Aorta (tissue), 5 donors: ENCODE results near the gene TCF23. TPM values are rescaled to one million over a fixed set of nuclear protein-coding genes. Genes with fewer than 3 reads are reported as not detected.
"Not testable (repeated sequence)": the region's sequence is repeated elsewhere in the genome, so short reads cannot be mapped to it uniquely, and the experiment has no call there.

ENCODE experiments used
- ATAC-seq: fragments of 200-7000 bp; cut with Tn5 transposase; one replicate; pipeline ENCODE4 v1.9.1; 2022; ENCODE audit warnings: moderate library complexity; ENCODE audit not compliant: low FRiP score
- DNase-seq, 2 donors: peaks; one replicate each; pipeline ENCODE4 v3.0.0-alpha.2; 2020
- H3K27ac ChIP-seq, 2 donors: one replicate each; pipeline ENCODE4 v1.5.1; 2013; ENCODE audit warnings: low read length in 2 of 2, mild to moderate bottlenecking in 2 of 2, moderate library complexity in 2 of 2, control low read depth in 1 of 2, inconsistent platforms in 1 of 2, low read depth in 1 of 2
- H3K27me3 ChIP-seq, 2 donors: one replicate each; pipeline ENCODE4 v1.6.1; 2013; ENCODE audit warnings: control low read depth in 1 of 2, low read length in 1 of 2, mild to moderate bottlenecking in 1 of 2, moderate library complexity in 1 of 2; ENCODE audit not compliant: insufficient read depth in 2 of 2, control insufficient read depth in 1 of 2
- H3K36me3 ChIP-seq, 2 donors: one replicate each; pipeline ENCODE4 v1.6.1; 2013; ENCODE audit warnings: control low read depth in 1 of 2, low read length in 1 of 2, mild to moderate bottlenecking in 1 of 2; ENCODE audit not compliant: insufficient read depth in 2 of 2, control insufficient read depth in 1 of 2
- H3K4me1 ChIP-seq, 2 donors: one replicate each; pipeline ENCODE4 v1.6.1; 2013; ENCODE audit warnings: low read length in 2 of 2, control low read depth in 1 of 2, mild to moderate bottlenecking in 1 of 2, moderate library complexity in 1 of 2; ENCODE audit not compliant: insufficient read depth in 2 of 2, control insufficient read depth in 1 of 2
- H3K4me3 ChIP-seq, 2 donors: one replicate each; pipeline ENCODE4 v1.5.1; 2013; ENCODE audit warnings: low read length in 2 of 2, control low read depth in 1 of 2, mild to moderate bottlenecking in 1 of 2
- H3K9me3 ChIP-seq: one replicate; pipeline ENCODE4 v1.6.1; 2013; ENCODE audit warnings: mild to moderate bottlenecking, low read length; ENCODE audit not compliant: control insufficient read depth
- WGBS, 2 donors: extraction: QIAGEN DNeasy Blood & Tissue Kit; methylation state at CpG; one replicate each; pipeline ENCODE4 v1.1.7; 2013; 5-methylcytosine and 5-hydroxymethylcytosine counted together
- intact Hi-C, 2 donors: fragments of 100-400 bp; cut with DNase I; formaldehyde crosslinking; loops; one replicate each; pipeline versions ENCODE4 v1.14.2 to v1.15.0; 2022
- long read RNA-seq, 2 donors: library from polyadenylated mRNA; unstranded; transcript quantifications; one replicate each; pipeline ENCODE4 v2.0.0, GENCODE V29; 2020 to 2021
- polyA plus RNA-seq, 2 donors: library from polyadenylated mRNA; stranded (reverse); fragments of 200-250 nt; gene quantifications; one replicate each; pipeline ENCODE4 v1.2.3, GENCODE V29; 2013
- total RNA-seq, 2 donors: library from RNA; stranded (reverse); fragmentation: NEBNext Ultra II Directional; extraction: Animal tissue kit (Norgen Biotek cat#: 25700); gene quantifications; one replicate each; pipeline ENCODE4 v1.2.1, GENCODE V29; 2021
- donor health status: healthy with polysubstance abuse.
- donor health status: Bipolar disorder and iron deficiency.
- donor health status: DM: no; HTN: no; CAD: no.
- donor health status: DM: no; HTN: no; CAD: no.
- donor health status: DM: yes; HTN: yes; CAD: no.

The TCF23 gene
- total RNA-seq (1 to 10 TPM in 1 of 2 donors, under 1 TPM in 1; 0.39 to 1.1 TPM), polyA plus RNA-seq (not detected)
- long read RNA-seq, donor 1, result 0 reads
- long read RNA-seq, donor 2, full-length matches to known transcripts, result 1 of 1 reads
- long read RNA-seq, donor 2, partial matches to known transcripts, result 0 of 1 reads
- long read RNA-seq, donor 2, other reads (novel, unspliced or antisense), result 0 of 1 reads

- Histone ChIP-seq H3K36me3 (no peaks in the 10 kb centered on the region), H3K9me3 (no peaks in the 10 kb centered on the region), H3K27ac (no peak within 1 kb of the TSS), H3K4me3 (no peak within 1 kb of the TSS), H3K27me3 (no peaks in the 10 kb centered on the region), H3K4me1 (no peaks in the 10 kb centered on the region)
- ATAC-seq (no peak), DNase-seq (peak in 1 of 2 donors; percentile 74)
- 40 to 45% methylated on average over 12 of the region's 12 CpGs for WGBS, 2 donors
- intact Hi-C loops, result no loop called here
Measured at GRCh38 chr2:27148801-27149439, at the start of gene TCF23. TSS of gene TCF23 (plus strand) at chr2:27149004. CDS start at chr2:27149134, 130 bp downstream.

- H3K27me3 ChIP-seq, result no peaks in the 10 kb centered on the region
- H3K36me3 ChIP-seq, result no peaks in the 10 kb centered on the region
- H3K27ac ChIP-seq, result no peak overlapping the region
- intact Hi-C loops, result loop anchor here (2.0 to 10.0 kb wide), 3 partner anchors 93 to 181 kb away; no protein-coding TSS in a partner anchor
- DNase-seq (no peak), ATAC-seq (no peak)
- no peaks in the 10 kb centered on the region for H3K4me1 ChIP-seq
- H3K9me3 ChIP-seq, result no peaks in the 10 kb centered on the region
- WGBS, 2 donors, result 92% methylated on average over 19 of the region's 19 CpGs
- H3K4me3 ChIP-seq, result no peak overlapping the region
Measured at GRCh38 chr2:27099334-27099955, 49.4 kb upstream of the TCF23 start.

- no peak overlapping the region for H3K4me3 ChIP-seq
- intact Hi-C loops, result no loop called here
- ATAC-seq (no peak), DNase-seq (no peak)
- WGBS, 2 donors, result 83% methylated on average over 10 of the region's 10 CpGs
- no peaks in the 10 kb centered on the region for H3K9me3 ChIP-seq
- H3K27ac ChIP-seq, result no peak overlapping the region
- H3K27me3 ChIP-seq, result no peaks in the 10 kb centered on the region
- no peaks in the 10 kb centered on the region for H3K36me3 ChIP-seq
- H3K4me1 ChIP-seq, result no peaks in the 10 kb centered on the region
Measured at GRCh38 chr2:27100036-27100435, 48.8 kb upstream of the TCF23 start.

- Histone ChIP-seq H3K36me3 (no peaks in the 10 kb centered on the region), H3K4me1 (no peaks in the 10 kb centered on the region), H3K4me3 (no peak overlapping the region), H3K27me3 (no peaks in the 10 kb centered on the region), H3K27ac (no peak overlapping the region), H3K9me3 (no peaks in the 10 kb centered on the region)
- ATAC-seq (no peak), DNase-seq (no peak)
- intact Hi-C loops, result loop anchor here in 1 of 2 donors (2.0 kb wide), 1 partner anchor 178 kb away; no protein-coding TSS in a partner anchor
- 75 to 76% methylated on average over 5 of the region's 5 CpGs for WGBS, 2 donors
Measured at GRCh38 chr2:27102329-27102728, 46.5 kb upstream of the TCF23 start.

- WGBS, 2 donors, result 52 to 63% methylated on average over 3 of the region's 3 CpGs
- no peak for ATAC-seq
- H3K4me3 ChIP-seq, result no peak overlapping the region
- H3K4me1 ChIP-seq, result no peaks in the 10 kb centered on the region
- H3K27me3 ChIP-seq, result no peaks in the 10 kb centered on the region
- no peak for DNase-seq
- intact Hi-C loops, result no loop called here
- H3K27ac ChIP-seq, result no peak overlapping the region
- H3K9me3 ChIP-seq, result no peaks in the 10 kb centered on the region
- no peaks in the 10 kb centered on the region for H3K36me3 ChIP-seq
Measured at GRCh38 chr2:27105981-27106380, 42.8 kb upstream of the TCF23 start.

GRCh38 chr2:27108221-27108620 is 40.6 kb upstream of the TCF23 start:
- 74 to 78% methylated on average over 2 of the region's 2 CpGs for WGBS, 2 donors
- no peaks in the 10 kb centered on the region for H3K27me3 ChIP-seq
- DNase-seq (no peak), ATAC-seq (no peak)
- intact Hi-C loops, result no loop called here
- H3K27ac ChIP-seq, result no peak overlapping the region
- no peaks in the 10 kb centered on the region for H3K36me3 ChIP-seq
- no peak overlapping the region for H3K4me3 ChIP-seq
- no peaks in the 10 kb centered on the region for H3K4me1 ChIP-seq
- no peaks in the 10 kb centered on the region for H3K9me3 ChIP-seq

GRCh38 chr2:27109083-27109482 is 39.7 kb upstream of the TCF23 start:
- H3K9me3 ChIP-seq, result no peaks in the 10 kb centered on the region
- H3K27me3 ChIP-seq, result no peaks in the 10 kb centered on the region
- intact Hi-C loops, result no loop called here
- no peak overlapping the region for H3K4me3 ChIP-seq
- WGBS, 2 donors, result 91 to 95% methylated on average over 3 of the region's 3 CpGs
- H3K36me3 ChIP-seq, result no peaks in the 10 kb centered on the region
- DNase-seq, result no peak
- no peaks in the 10 kb centered on the region for H3K4me1 ChIP-seq
- no peak overlapping the region for H3K27ac ChIP-seq
- no peak for ATAC-seq

- DNase-seq, ATAC-seq, intact Hi-C loops, H3K36me3 ChIP-seq, H3K4me3 ChIP-seq, H3K27ac ChIP-seq, H3K27me3 ChIP-seq, H3K9me3 ChIP-seq, H3K4me1 ChIP-seq: not testable (repeated sequence)
- 76 to 84% methylated on average over 24 of the region's 24 CpGs for WGBS, 2 donors
Measured at GRCh38 chr2:27110603-27111352, 38.0 kb upstream of the TCF23 start.
